SJCRH30 (cell line): ENCODE measurements around the gene ADGRG1. TPM values are rescaled to one million over a fixed set of nuclear protein-coding genes. Genes with fewer than 3 reads are reported as not detected.
"Not testable (repeated sequence)": the region's sequence is repeated elsewhere in the genome, so short reads cannot be mapped to it uniquely, and the experiment has no call there.

ENCODE experiments used
- DNase-seq, 2 experiments: peaks; one replicate each; pipeline ENCODE4 v3.0.0-alpha.2; 2015 to 2020
- H3K27ac ChIP-seq: fragments of 250-450 bp; sonication (Bioruptor Pico); 2 replicates; pipeline ENCODE4 v1.5.1; 2020; ENCODE audit warnings: mild to moderate bottlenecking, moderate library complexity
- H3K27me3 ChIP-seq: fragments of 250-450 bp; sonication (Bioruptor Pico); 2 replicates; pipeline ENCODE4 v1.5.1; 2020; ENCODE audit warnings: mild to moderate bottlenecking, moderate library complexity
- H3K36me3 ChIP-seq: fragments of 250-450 bp; sonication (Bioruptor Pico); 2 replicates; pipeline ENCODE4 v1.5.1; 2020; ENCODE audit warnings: mild to moderate bottlenecking, moderate library complexity
- H3K4me1 ChIP-seq: fragments of 250-450 bp; sonication (Bioruptor Pico); 2 replicates; pipeline ENCODE4 v1.5.1; 2020; ENCODE audit warnings: mild to moderate bottlenecking, moderate library complexity
- H3K4me3 ChIP-seq: fragments of 250-450 bp; sonication (Bioruptor Pico); 2 replicates; pipeline ENCODE4 v1.5.1; 2020; ENCODE audit warnings: mild to moderate bottlenecking, moderate library complexity
- H3K9me3 ChIP-seq: fragments of 250-450 bp; sonication (Bioruptor Pico); replicated peaks from 2 replicates; pipeline ENCODE4 v1.5.1; 2020; ENCODE audit warnings: mild to moderate bottlenecking, moderate library complexity
- total RNA-seq: library from RNA; depleted of rRNA; stranded (reverse); fragments of >200 nt; shearing (Covaris generic); gene quantifications from 2 replicates; pipeline ENCODE4 v1.2.3, GENCODE V29; 2014

The ADGRG1 gene
- total RNA-seq, 1 experiment from 2014 or later: 0.32 TPM

DNA sequence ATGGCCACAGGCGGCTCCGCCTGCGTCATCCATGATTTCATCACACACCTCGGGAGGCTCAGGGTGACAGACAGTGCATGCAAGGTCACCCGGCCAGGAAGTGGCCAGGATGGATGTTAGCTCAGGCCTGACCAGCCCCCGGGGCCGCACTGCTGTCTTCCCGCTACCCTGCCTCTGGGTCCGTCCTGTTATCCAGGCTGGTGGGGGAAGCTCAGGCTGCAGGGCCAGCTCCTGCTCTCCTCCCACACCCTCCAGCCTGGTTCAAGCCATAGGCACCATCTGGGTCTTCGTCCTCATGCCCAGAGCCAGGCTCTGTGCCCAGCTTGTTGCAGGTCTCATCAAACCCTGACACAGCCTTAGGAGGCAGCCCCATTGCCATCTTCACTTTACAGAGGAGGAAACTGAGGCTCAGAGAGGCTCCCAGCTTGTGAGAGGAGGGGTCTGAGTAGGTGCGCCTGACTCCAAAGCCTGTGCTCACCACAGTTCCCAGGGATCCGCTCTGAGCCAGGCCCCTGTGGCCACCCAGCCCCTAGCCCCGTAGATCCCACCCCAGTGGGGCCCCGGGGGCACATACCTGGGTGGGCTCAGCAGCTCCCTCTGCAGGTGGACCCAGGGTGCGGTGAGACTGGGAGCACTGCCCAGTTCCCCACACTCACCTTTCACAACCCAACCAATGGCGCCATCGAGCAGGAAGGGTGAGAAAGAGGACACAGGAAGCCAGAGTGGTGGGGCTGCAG, 39.3 kb downstream of the ADGRG1 start:
- no peaks in the 10 kb centered on the region for H3K36me3 ChIP-seq
- H3K27ac ChIP-seq: no peak overlapping the region
- peaks cover 66% of the 10 kb centered on the region for H3K27me3 ChIP-seq
- no peaks in the 10 kb centered on the region for H3K4me1 ChIP-seq
- H3K4me3 ChIP-seq: no peak overlapping the region
- DNase-seq: no peak
- H3K9me3 ChIP-seq: no peaks in the 10 kb centered on the region

DNA sequence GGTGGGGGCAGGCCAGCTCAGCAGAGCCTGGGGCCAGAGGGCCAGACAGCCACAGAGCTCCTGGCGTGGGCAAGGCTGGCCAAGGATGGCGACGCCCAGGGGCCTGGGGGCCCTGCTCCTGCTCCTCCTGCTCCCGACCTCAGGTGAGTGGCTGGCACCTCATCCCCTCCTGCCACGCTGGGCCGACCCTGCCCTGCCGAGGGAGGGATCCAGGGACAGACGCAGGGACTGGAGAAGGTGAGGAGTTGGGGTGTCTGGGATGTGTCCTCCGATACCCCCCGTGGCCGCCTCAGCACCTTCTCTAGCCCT, 39.8 kb downstream of the ADGRG1 start, which contains the start of gene ADGRG3:
Gene ADGRG3, plus strand, starts transcription at position 44 of the 309 bp plus-strand sequence. Its CDS starts 42 bp downstream, at position 86.
- Histone ChIP-seq H3K4me3 (no peak within 1 kb of the TSS), H3K9me3 (no peaks in the 10 kb centered on the region), H3K4me1 (no peaks in the 10 kb centered on the region), H3K27ac (no peak within 1 kb of the TSS), H3K27me3 (peaks cover 64% of the 10 kb centered on the region), H3K36me3 (no peaks in the 10 kb centered on the region)
- DNase-seq: no peak

DNA sequence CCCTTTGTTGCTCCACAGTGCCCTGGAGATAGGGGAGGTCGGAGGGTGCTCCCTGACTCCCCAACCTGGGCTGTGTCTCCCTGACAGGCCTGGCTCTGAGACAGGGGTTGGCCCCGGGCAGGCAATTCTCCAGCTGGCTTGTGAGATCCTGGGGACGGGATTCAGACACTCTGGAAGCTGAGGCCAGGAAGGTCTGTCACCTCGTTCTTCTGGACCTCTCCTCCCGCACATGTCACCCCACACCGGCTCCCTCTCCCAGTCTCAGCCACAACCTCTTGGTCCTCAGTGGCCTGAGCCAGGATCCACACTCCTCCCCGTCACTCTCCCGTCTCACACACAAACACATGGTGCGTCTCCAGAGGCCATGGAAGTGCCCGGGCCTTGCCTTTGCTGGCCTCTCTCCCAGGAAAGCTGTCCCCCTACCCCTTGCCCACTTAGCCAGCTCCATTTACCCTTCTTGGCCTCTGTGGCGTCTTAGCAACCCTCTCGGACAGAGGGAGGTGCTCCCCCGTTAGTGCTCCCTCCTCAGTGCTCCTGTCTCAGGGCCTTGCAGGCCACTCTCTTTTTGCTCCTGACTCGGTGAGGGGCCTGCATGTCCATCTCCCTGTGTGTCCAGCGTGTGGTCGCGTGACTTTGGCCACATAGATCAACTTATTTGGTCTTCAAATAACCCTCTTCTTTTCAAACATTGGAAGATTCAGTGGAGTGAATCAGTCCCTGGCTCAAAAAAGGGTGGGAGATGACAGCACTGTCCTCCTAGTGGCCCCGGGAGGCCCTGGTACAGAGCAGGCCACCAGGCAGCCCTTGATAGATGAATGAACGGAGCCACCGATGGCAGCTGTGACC, 40.4 kb downstream of the ADGRG1 start:
- no peak for DNase-seq
- no peak overlapping the region for H3K27ac ChIP-seq
- H3K27me3 ChIP-seq: peaks cover 62% of the 10 kb centered on the region
- H3K4me3 ChIP-seq: no peak overlapping the region
- no peaks in the 10 kb centered on the region for H3K9me3 ChIP-seq
- no peaks in the 10 kb centered on the region for H3K36me3 ChIP-seq
- H3K4me1 ChIP-seq: no peaks in the 10 kb centered on the region

DNA sequence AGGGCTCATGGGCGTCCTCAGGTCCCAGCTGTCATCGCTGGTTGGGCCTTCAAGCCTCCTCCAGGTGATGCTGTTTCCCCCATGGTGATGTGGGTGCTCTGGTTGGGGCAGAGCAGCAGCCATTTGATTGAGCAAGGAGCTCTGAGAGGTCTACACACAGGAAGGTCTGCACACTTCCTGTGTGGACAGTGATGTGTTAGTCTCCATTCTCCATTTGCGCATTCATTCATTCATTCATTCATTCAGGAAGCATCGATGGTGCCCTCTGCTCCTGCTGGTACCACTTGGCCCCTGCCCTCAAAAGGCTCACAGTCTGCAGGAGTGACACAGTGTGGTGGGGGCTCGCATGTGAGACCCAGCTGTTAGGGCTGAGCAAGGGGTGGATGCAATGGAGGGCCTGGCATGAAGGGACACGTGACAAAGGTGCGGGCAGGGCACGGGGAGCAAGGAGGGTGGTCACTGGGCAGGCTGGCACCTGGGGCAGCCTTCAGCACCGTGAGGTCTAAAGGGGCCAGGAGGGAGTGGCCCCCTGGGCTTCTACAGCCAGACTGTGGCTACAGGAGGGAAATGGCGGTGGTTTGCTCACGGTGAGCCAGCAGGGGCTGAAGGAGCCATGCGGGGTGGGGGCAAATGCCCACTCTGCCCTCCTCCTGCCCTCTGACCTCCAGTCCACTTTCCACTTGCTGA, 41.2 kb downstream of the ADGRG1 start:
- Histone ChIP-seq H3K36me3 (no peaks in the 10 kb centered on the region), H3K9me3 (no peaks in the 10 kb centered on the region), H3K27me3 (peaks cover 67% of the 10 kb centered on the region), H3K27ac (no peak overlapping the region), H3K4me3 (no peak overlapping the region), H3K4me1 (no peaks in the 10 kb centered on the region)
- DNase-seq: no peak

DNA sequence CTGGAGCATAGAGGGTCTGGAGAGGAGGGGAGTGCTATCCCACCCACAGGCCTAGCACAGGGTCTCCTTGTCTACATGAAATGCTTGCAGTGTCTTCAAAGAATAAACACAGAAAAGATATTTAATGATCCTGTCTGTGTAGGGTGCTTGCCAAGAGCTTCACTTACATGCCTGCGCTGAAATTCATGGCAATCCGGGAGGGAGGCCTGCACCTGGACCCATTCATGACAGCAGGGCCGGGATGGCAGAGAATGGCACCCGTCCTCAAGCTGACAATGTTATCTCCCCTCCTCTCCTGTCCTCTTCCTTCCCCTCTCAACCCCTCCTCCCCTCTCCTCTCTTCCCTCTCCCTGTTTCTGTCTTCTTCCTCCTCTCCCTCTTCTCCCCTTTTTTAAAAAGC, 41.8 kb downstream of the ADGRG1 start:
- no peak for DNase-seq
- Histone ChIP-seq H3K9me3 (no peaks in the 10 kb centered on the region), H3K4me3 (no peak overlapping the region), H3K27me3 (peaks cover 66% of the 10 kb centered on the region), H3K4me1 (no peaks in the 10 kb centered on the region), H3K36me3 (no peaks in the 10 kb centered on the region), H3K27ac (no peak overlapping the region)

DNA sequence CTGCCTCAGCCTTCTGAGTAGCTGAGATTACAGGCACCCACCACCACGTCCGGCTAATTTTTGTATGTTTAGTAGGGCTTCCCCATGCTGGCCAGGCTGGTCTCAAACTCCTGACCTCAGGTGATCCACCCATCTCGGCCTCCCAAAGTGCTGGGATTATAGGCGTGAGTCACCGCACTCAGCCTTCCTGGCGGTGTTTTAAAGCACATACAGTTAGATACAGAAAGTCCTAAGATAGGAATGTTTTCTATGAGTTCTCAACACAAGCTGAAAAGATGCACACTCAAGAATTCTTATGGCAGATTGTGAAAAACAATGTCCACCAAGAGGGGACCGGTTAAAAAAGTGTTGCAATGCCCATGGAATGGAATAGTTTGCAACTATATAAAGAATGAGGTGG, 43.0 kb downstream of the ADGRG1 start:
- peaks cover 73% of the 10 kb centered on the region for H3K27me3 ChIP-seq
- H3K9me3 ChIP-seq, H3K4me1 ChIP-seq, H3K27ac ChIP-seq, DNase-seq, H3K36me3 ChIP-seq, H3K4me3 ChIP-seq: not testable (repeated sequence)

DNA sequence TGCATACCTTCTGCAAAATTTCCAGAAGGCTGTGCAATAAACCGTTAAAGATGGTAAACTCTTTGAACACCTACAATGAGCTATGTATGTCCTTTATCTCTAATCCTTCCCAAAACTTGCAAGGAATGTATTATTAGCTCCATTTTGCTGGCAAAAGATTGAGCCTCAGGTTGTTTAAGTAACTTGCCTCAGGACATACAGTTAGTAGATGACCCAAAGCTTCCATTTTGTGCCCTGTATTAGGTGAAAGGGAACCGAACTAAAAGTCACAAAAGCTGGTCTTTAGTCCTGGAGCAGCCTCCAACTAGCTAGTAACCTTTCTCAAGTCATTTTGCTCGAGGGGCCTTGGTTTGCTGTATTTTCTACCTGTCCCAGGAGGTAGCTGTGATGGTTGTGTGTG, 44.0 kb downstream of the ADGRG1 start:
- no peaks in the 10 kb centered on the region for H3K9me3 ChIP-seq
- H3K4me3 ChIP-seq: no peak overlapping the region
- H3K27ac ChIP-seq: no peak overlapping the region
- no peak for DNase-seq
- H3K36me3 ChIP-seq: no peaks in the 10 kb centered on the region
- peaks cover 64% of the 10 kb centered on the region for H3K27me3 ChIP-seq
- no peaks in the 10 kb centered on the region for H3K4me1 ChIP-seq

DNA sequence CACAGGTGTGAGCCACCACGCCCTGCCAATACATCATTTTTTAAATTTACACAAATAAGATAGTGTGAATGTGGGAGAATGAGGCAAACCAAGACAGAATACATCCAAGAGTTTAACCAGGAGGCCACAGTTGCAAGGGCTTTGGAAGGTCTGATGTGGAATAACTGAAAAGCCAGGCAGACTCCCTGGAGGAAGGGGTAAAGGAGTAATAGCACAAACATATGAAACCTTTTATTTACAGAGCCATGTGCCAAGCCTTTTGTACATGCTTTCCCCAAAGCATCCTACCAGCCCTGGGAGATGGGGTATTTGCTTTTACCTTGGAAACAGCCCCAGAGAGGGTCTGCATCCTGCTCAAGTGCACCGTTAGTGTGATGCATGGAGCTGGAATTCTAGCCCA, 44.4 kb downstream of the ADGRG1 start:
- no peak overlapping the region for H3K4me3 ChIP-seq
- H3K4me1 ChIP-seq: no peaks in the 10 kb centered on the region
- no peaks in the 10 kb centered on the region for H3K9me3 ChIP-seq
- H3K36me3 ChIP-seq: no peaks in the 10 kb centered on the region
- no peak for DNase-seq
- no peak overlapping the region for H3K27ac ChIP-seq
- H3K27me3 ChIP-seq: peaks cover 62% of the 10 kb centered on the region

DNA sequence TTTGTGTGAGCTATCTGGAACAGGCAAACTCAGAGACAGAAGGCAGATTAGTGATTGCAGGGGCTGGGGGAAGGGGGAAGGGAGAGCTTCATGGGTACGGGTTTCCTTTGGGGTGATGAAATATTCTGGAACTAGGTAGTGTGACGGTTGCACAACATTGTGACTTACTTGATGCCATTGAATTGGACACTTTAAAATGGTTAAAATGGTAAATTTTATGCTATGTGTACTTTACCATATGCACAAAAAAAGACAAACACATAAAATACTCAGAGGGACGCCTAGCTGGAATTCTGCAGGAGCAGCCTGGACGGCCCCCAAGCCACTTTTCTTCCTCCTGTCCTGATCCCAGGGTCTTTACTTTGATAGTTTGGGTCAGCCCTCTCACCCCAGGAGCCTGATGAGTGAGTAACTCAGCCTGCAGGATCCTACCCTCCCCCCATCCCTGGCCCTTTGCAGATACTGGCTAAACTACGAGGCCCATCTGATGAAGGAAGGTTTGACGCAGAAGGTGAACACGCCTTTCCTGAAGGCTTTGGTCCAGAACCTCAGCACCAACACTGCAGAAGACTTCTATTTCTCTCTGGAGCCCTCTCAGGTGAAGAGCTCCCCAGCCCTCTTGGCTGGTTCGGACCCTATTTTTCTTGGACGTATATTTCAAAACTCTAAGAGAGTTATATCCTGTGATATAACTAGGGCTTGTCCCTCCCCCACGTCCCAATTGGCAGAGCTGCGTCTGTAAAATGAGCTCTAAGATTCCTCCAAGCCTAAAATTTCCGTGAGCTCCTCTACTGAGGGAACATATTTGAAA, 47.5 kb downstream of the ADGRG1 start:
- DNase-seq: no peak
- Histone ChIP-seq H3K4me3 (no peak overlapping the region), H3K27me3 (peaks cover 43% of the 10 kb centered on the region), H3K36me3 (no peaks in the 10 kb centered on the region), H3K4me1 (no peaks in the 10 kb centered on the region), H3K27ac (no peak overlapping the region), H3K9me3 (no peaks in the 10 kb centered on the region)

DNA sequence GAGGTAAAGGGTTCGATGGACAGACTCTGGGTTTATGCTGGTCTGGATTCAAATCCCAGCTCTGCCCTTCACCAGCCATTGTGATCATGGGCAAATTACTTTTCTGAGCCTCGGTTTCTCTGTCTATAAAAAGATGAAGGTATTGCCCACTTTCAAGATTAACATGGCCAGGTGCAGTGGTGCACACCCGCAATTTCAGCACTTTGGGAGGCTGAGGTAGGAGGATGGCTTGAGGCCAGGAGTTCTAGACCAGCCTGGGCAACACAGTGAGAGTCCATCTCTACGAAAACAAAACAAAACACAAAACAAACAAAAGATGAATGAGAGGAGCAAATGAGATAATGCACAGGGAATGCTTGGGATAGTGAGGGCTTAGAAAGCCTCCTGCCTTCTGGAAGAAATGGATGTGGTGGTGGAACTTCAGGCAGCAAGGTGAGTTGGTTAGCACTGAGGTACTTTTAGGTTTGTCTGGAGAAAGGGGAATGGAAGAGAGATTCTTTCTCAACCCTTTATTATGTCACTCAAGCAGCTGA, 48.2 kb downstream of the ADGRG1 start:
- Histone ChIP-seq H3K27ac (no peak overlapping the region), H3K27me3 (peaks cover 39% of the 10 kb centered on the region), H3K4me1 (no peaks in the 10 kb centered on the region), H3K36me3 (no peaks in the 10 kb centered on the region), H3K4me3 (no peak overlapping the region), H3K9me3 (no peaks in the 10 kb centered on the region)
- DNase-seq: no peak

DNA sequence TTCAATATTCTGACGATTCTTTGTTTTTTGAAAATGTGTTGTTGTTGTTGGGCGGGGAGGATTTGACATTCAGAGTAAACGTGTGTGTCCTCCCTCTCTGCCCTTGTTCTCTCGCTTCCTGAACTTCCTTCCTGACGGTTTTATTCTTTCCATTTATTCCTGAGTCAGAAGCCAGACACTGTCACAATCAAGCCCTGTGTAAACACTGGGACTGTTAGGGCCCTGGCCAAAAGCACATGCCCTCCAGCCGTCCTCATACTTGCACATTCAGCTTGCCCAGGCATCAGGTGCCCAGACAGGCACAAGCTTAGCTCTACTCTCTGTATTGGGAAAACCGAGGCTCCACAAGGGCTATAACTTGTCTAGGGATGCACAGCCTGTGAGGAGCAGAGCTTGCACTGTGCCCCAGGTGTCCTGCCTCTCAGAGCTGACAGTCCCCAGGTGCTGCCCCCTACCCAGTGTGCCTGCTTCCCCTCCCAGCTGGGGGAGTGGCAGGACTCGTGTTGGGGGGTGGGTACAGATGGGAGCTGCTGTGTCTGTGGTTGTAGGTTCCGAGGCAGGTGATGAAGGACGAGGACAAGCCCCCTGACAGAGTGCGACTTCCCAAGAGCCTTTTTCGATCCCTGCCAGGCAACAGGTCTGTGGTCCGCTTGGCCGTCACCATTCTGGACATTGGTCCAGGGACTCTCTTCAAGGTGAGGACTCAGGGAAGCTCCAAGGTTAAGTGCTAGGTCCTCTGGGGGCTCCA, 49.4 kb downstream of the ADGRG1 start:
- Histone ChIP-seq H3K27me3 (peaks cover 32% of the 10 kb centered on the region), H3K27ac (no peak overlapping the region), H3K9me3 (no peaks in the 10 kb centered on the region), H3K36me3 (no peaks in the 10 kb centered on the region), H3K4me3 (no peak overlapping the region), H3K4me1 (no peaks in the 10 kb centered on the region)
- no peak for DNase-seq

DNA sequence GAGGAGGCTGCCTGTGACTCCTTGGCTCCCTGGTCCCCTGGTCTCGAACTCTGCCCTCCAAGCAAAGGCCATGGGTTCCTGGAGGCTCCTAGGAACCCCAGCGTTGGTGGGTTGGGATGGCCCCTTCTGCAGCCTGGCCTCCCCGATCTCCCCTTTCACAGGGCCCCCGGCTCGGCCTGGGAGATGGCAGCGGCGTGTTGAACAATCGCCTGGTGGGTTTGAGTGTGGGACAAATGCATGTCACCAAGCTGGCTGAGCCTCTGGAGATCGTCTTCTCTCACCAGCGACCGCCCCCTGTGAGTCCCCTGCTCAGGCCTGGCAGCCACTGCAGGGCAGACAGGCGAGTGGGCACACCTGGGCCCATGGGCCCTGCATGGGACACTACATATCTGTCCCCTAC, 50.6 kb downstream of the ADGRG1 start:
- Histone ChIP-seq H3K9me3 (no peaks in the 10 kb centered on the region), H3K4me3 (no peak overlapping the region), H3K27me3 (peaks cover 33% of the 10 kb centered on the region), H3K4me1 (no peaks in the 10 kb centered on the region), H3K27ac (no peak overlapping the region), H3K36me3 (no peaks in the 10 kb centered on the region)
- DNase-seq: no peak

DNA sequence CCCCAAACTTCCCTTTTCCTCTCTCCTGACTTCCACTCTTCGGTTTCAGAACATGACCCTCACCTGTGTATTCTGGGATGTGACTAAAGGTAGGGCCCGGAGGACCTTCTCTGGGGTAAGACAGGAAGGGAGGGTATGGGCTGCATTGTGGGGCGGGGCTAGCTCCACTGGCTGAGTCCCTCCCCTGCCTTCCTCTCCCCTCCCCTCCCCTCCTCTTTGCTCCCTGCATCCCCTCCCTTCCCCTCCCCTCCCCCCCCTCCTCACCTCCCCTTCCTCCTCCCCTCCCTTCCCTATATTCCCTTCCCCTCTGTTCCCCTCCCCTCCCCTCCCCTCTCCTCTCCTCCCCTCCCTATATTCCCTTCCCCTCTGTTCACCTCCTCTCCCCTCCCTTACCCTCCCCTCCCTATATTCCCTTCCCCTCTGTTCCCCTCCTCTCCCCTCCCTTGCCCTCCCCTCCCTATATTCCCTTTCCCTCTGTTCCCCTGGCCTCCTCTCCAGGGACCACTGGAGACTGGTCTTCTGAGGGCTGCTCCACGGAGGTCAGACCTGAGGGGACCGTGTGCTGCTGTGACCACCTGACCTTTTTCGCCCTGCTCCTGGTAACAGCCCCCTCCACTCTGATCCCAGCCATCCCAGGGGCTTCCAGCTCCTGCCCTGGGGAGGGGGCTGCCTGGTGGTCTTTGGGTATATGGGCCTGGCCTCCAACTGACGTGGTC, 51.5 kb downstream of the ADGRG1 start:
- peaks cover 35% of the 10 kb centered on the region for H3K27me3 ChIP-seq
- H3K4me1 ChIP-seq: no peaks in the 10 kb centered on the region
- H3K4me3 ChIP-seq: no peak overlapping the region
- no peak for DNase-seq
- H3K36me3 ChIP-seq: no peaks in the 10 kb centered on the region
- H3K27ac ChIP-seq: no peak overlapping the region
- no peaks in the 10 kb centered on the region for H3K9me3 ChIP-seq
